GM21360 (cell line): ENCODE measurements around the gene NCF4.

Source experiments
- ATAC-seq: cut with Tn5 transposase; IDR thresholded peaks from one replicate; pipeline ENCODE4 v1.9.1; 2021; ENCODE audit warnings: mild to moderate bottlenecking, moderate library complexity; ENCODE audit not compliant: unreplicated experiment

NCF4 gene

DNA sequence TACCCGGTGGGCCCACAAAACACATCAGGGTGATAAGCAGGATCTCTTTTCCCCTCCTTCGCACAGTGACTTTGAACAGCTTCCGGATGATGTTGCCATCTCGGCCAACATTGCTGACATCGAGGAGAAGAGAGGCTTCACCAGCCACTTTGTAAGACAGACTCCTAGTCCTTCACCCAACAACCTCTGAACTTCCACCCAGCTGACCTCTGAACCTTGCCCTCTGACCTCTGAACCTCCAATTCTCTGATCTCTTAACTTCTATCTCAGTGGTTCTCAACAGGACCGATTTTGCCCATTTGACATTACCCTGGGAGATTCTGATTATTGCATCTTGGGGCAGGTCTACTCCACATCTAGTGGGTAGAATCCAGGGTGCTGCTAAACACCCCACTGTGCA is 3.2 kb downstream of the NCF4 start:
- ATAC-seq, result no peak

DNA sequence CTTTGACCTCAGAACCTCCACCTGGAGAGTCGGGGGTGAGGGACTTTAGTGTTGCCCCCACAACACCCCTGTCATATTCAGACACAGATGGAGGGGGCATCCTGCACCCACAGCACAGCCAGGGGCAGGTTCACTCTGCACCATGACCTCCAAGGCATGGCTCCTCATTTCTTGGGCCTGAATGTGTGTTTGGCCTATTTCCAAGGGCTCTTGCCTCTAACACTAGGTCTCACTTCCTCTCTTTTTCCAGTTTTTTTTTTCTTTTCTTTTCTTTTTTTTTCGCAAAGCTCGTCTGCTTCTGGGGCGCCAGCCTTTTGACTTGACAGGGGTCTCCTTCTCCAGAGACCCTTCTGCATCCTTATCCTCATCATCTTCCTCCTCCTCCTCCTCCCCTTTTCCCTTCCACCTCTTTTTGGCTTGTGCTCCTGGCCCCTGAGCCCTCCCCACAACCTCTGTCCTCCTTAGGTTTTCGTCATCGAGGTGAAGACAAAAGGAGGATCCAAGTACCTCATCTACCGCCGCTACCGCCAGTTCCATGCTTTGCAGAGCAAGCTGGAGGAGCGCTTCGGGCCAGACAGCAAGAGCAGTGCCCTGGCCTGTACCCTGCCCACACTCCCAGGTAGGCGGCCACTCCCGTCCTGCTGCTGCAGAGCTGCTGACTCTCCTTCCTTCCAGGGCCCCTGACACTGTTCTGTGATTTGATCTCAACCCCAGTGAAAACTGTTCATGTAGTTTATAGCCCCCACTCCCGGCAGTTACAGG is 3.8 kb downstream of the NCF4 start:
- no peak for ATAC-seq

- ATAC-seq, result no peak
These were observed 4.5 kb downstream of the NCF4 start for GRCh38 chr22:36865346-36865745.

DNA sequence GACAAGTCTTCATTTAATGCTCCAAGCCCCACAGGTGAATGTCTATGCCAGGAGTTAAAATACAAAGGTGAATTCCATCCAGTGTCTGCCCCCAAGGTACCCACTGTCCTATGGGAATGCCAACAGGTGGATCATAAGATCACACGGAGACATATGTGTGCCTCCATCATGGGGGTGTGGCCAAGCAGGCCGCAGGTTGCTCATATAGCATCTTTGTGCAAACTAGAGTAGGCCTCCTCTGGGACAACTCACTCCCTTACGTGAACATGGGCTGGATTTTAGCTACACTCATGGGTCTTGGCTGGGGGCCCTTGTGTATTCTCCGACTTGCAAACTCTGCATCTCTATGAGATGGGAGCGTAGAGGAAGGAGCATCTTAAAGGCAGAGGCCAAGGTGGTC is 6.9 kb downstream of the NCF4 start:
- no peak for ATAC-seq

DNA sequence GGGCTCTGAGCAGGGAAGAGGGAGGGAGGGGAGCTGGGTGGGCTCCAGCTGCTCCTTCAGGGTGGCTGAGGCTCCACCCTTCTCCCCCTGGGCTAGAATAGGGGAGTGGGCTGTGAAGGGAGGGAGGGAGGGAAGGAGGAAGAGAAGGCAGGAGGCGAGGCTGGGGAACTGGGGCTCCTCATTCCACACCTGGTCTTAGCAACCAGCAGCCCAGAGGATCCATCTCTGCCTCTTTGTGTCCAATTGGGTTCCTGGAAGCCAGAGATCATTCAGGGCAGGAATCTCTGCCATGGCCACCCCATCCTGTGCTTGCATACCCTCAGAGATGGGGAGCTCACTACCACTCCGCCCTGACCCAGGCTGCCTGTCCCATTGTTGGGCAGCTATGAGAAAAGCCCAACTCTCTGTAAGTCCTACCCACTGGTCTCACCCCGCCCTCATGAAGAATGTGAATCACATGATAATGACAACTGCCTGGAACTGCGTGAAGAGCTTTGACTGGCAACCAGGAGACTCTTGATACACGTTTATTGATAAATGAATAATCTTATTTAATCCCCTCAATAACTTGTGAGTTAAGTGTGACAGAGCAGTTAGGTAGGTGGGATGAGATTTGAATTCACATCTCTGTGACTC is 7.9 kb downstream of the NCF4 start:
- ATAC-seq, result no peak

DNA sequence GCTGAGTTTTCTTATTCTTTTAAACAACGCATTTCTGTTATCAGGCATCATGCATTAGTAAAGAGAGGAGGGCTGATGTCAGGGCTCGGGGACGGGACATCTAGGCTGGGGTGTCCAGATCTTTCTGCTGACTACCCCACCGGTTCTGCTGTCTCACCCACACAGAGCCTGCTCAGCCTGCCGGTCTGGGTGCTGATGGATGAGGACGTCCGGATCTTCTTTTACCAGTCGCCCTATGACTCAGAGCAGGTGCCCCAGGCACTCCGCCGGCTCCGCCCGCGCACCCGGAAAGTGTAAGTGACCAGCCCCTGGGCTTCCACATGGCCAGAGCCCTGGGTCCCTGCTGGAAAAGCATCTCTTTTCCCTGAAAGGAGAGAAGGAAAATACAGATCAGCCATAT is 9.4 kb downstream of the NCF4 start:
- no peak for ATAC-seq

- no peak for ATAC-seq
These were observed 10.9 kb downstream of the NCF4 start for GRCh38 chr22:36871669-36872081.

DNA sequence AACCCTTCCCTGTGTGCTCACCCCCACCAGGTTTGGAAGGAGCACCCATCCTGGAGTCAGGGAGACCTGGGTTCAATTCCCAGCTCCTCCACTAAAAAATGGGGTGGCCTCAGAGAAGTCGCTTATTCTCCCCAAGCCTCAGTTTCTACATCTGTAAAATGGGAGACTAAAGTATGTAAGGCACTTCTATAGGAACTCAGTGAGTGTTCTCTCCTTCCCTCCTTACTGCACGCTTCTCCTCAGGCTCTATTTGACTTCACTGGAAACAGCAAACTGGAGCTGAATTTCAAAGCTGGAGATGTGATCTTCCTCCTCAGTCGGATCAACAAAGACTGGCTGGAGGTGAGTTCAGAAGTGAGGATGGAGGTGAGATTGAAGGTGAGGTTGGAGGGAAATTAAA is 11.3 kb downstream of the NCF4 start:
- no peak for ATAC-seq

DNA sequence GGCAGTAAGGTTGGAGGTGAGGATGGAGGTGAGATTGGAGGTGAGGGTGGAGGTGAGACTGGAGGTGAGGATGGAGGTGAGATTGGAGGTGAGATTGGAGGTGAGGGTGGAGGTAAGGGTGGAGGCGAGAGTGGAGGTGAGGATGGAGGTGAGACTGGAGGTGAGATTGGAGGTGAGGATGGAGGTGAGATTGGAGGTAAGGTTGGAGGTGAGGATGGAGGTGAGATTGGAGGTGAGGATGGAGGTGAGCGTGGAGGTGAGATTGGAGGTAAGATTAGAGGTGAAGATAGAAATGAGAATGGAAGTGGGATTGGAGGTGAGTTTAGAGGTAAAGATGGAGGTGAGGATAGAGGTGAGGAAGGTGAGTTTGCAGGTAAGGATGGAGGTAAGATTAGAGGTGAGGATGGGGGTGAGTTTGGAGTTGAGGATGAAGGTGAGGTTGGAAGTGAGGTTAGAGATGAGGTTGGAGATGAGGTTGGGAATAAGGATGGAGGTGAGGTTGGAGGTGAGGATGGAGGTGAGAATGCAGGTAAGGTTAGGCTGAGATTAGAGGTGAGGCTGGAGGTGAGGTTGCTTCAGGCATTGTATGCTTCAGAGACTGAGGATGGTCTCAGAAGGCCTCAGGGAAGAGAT is 12.2 kb downstream of the NCF4 start:
- no peak for ATAC-seq

DNA sequence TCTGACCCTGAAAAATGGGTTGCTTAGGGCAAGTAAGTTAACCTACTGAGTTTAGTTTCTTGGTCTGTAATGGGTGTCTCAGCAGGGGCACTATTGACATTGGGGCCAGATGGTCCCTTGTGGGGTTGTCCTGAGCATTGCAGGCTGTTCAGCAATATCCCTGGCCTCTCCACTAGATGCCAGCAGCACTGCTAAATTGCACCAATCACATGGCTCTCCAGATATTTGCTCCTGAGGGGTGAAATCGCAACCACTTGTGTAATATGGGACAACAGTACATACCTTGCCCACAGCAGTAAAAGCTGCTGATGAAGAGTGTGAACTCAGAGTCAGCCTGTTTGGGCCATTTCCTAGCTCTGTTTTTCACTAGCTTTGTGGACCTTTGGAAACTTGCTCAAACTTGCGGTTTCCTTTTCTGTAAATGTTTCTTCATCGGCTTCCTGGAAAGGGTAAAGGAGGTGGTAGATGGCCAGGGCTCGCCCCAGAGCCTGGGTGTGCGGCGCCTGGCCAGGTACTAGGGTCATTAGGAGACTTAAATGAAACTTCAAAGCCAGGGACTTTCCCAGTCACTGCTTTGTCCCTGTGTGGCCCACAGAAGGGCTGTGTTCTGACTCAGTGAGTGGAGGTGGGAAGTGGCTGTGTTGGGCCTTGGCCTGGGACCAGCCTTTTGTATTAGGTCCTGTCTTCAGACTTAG is 13.0 kb downstream of the NCF4 start:
- ATAC-seq, result peak; percentile 51

GRCh38 chr22:36874309-36874696 is 13.5 kb downstream of the NCF4 start:
- ATAC-seq, result no peak

GRCh38 chr22:36874736-36875135 is 13.9 kb downstream of the NCF4 start:
- no peak for ATAC-seq

DNA sequence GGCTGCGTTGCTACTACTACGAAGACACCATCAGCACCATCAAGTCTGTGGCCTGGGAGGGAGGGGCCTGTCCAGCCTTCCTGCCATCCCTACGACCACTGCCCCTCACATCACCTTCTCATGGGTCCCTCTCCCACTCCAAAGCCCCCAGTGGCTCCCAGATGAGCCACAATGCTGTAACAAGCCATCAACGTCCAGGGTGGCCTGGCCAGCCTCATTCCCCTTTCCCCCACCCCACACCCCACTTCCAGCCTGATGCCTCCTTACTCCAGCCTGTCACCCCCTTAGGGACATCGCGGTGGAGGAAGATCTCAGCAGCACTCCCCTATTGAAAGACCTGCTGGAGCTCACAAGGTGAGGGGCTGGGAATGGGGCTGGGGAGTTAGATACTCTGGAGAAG is 14.9 kb downstream of the NCF4 start:
- ATAC-seq, result no peak

DNA sequence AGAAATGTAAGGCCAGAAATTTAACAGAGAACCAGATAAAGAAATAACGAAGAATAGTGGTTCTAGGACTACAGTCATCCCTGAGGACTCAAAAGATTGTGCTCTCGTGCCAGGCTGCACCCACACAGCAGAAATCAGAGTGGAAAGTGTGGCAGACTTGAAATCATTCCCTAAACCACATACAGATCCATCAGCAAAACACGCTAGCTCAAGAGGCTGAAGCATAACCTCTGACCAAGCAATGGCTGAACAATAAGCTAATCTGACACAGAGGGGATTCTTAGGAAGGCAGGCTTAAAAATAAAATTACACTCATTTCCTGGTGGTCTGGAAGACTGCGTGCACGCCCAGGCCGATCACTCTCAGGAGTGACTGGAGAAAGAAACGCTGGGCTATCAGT is 19.0 kb downstream of the NCF4 start:
- ATAC-seq, result no peak

GRCh38 chr22:36881504-36882245 is 20.9 kb downstream of the NCF4 start:
- no peak for ATAC-seq

- no peak for ATAC-seq
These were observed 23.7 kb downstream of the NCF4 start for GRCh38 chr22:36884349-36885158.

DNA sequence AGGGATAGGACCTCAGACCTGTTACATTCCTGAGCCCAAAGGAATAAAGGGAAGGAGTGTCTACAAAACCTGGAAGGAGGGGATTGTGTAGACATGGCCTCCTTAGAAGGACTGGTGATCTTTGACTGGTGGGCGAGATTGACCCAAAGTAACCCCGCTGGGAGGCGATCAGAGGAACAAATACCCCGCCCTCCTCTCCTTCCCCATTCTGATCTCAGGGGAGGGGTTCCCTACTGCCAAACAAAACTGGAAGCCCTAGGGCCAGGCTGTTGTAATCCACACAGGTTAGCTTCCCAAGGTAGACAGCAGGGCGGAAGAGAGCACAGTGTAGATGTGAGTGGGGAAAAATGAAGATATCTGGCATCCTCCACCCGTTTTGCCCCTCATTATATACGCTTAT is 24.7 kb downstream of the NCF4 start:
- ATAC-seq, result no peak

DNA sequence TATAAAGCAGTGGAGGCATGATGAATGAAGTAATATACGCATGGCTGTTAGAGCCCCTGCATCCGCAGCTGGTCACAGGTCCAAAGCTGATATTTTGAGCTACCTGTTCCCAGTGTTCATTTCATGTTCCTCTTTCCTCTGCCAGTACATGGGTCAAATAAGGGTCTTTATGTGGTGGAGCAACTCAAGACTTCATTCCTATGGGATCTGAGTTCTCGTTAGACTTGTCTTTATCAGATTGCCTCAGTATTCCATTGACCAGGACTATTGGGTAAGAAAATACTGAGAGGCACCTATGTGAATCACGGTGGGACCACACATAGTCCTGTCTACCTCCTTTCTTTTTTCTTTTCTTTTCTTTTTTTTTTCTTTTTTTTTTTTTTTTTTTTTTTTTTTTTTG is 25.2 kb downstream of the NCF4 start:
- no peak for ATAC-seq

DNA sequence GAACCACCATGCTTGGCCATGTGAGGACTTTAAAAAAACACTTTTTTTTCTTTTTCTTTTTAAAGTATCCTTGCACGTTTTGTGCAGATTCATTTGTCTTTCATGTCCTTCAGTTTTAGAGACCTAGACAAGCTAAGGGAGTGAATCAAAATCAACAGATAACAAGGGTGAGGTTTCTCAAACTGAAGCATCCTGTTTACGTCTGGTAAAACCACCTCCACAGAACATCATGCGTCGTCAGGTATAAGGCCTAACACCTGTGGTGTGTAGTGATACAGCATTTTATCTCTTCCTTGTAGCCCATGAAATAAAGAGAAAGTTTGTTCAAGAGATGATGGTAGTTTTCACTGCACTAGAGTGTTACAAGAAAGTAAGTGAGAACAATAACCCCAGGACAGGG is 26.4 kb downstream of the NCF4 start:
- ATAC-seq, result no peak

- ATAC-seq, result no peak
These were observed 30.8 kb downstream of the NCF4 start for GRCh38 chr22:36891646-36892045.
